ENCODE measurements around the gene APLN.

Gene APLN

DNA sequence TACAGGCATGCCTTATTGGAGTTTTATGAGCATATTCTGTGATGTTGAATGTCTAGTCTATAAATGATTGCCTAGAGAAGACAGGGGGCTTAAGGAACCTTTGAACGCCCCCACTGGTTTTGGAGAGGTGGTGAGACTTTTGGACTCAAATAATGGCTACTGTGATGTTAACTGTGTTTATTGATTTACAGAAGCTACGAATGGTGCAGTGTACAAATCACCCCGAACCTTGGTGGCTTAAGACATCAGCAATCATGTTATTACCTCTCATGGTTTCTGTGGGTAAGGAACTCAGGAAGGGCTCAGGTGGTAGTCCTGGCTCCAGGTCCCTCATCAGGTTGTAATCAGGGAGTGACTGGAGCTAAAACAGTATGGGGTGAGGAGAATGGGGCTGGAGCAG is 33.3 kb upstream of the APLN start:
- no peak for DNase-seq (ENCODE audit: extremely low read depth, low read depth)
- TF ChIP-seq CTCF (IDR thresholded peaks at IDR 0.05; ENCODE audit: low read depth, low read length): no peak

DNA sequence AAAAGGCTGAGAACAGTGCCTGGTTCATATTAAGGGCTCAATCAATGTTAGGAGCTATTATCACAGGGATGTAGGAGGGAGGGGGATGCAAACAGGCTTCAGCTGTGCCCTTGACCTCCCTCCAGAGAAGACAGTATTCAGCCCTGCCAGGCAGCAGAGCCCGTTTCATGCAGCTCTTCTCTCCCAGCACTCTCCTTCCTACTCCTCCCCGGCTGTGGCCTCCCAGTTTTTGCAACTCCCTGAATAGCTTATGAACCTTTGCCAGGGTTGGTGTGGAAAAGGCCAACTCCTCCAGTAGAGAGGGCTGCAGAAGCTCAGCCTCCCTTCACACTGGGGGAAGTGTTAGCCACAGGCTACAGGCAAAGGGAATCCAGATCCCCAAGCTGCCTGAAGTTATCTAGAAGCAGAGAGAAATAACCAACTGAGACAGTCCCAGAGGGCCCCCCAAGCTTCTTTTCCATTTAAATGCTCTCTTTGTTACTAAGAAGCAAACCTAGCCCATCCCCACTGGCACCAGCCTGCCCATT is 31.7 kb upstream of the APLN start:
- DNase-seq (ENCODE audit: extremely low read depth, low read depth): no peak

GRCh38 chrX:129682979-129683378 is 28.2 kb upstream of the APLN start:
- no peak for DNase-seq (ENCODE audit: extremely low read depth, low read depth)
- no peak for TF ChIP-seq CTCF (IDR thresholded peaks at IDR 0.05; ENCODE audit: low read depth, low read length)

More for the DNA sequence above, 31.7 kb upstream of the APLN start:
- TF ChIP-seq CTCF (IDR thresholded peaks at IDR 0.05; ENCODE audit: low read depth, low read length): no peak

DNA sequence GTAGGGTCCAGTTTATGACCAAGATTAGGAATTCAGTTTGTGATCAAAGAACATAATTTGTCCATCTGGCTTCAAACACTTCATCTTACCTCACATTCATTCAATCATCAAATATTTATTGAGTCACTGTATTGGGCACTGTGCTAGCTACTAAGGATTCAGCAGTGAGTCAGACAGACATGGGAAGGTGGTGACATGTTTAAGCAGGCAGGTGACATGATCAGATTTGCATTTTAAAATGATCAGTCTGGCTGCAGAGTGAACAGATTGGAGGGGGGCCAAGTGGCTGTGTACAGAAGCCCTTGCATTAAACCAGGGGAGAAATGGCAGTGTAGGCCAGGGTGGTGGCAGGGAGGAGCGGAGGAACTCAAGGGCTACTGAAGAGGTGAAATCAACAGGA is 25.1 kb upstream of the APLN start:
- DNase-seq (ENCODE audit: extremely low read depth, low read depth): no peak
- no peak for TF ChIP-seq CTCF (IDR thresholded peaks at IDR 0.05; ENCODE audit: low read depth, low read length)

DNA sequence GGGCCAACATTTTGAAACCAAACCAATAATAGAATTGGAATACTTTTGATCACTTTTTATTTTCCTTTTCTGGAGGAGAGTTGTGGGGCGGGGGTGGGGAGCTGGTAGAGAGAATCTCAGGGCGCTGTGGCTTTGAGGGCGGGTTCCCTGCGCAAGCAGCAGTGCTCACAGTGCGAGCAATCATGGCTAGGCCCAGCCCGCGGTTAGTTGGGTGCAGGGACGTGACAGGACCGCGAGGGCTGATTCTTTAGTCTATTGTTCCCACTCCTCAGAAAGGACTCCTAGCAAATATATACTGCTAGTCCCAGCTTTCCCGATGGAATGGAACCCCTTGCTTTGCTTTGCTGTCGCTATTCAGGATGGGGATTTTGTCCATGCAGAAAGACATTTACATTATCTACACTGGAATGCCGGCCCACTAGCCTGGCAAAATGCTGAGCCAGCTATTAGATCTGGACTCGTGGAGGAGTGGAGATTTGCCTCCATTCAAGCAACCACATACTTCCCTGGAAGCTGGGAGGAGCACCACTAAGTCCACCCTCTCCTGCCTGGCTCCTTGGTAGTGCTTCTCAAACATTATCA is 23.9 kb upstream of the APLN start:
- no peak for TF ChIP-seq CTCF (IDR thresholded peaks at IDR 0.05; ENCODE audit: low read depth, low read length)
- DNase-seq (ENCODE audit: extremely low read depth, low read depth): no peak

DNA sequence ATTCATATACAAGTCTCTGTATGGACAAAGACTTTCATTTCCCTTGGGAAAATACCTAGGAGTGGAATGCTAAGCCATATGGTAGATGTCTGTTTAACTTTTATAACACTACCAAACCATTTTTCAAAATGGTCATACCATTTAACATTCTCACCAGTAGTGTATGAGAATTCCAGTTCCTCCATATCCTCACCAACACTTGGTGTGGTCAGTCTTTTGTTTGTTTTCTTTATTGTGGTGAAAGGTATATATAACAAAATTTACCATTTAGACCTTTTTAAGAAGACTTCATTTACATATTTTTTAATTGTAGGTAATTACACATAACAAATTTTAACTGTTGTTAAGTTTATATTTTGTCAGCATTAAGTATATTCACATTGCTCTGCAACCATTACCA is 12.7 kb upstream of the APLN start:
- no peak for DNase-seq (ENCODE audit: extremely low read depth, low read depth)
- no peak for TF ChIP-seq CTCF (IDR thresholded peaks at IDR 0.05; ENCODE audit: low read depth, low read length)

DNA sequence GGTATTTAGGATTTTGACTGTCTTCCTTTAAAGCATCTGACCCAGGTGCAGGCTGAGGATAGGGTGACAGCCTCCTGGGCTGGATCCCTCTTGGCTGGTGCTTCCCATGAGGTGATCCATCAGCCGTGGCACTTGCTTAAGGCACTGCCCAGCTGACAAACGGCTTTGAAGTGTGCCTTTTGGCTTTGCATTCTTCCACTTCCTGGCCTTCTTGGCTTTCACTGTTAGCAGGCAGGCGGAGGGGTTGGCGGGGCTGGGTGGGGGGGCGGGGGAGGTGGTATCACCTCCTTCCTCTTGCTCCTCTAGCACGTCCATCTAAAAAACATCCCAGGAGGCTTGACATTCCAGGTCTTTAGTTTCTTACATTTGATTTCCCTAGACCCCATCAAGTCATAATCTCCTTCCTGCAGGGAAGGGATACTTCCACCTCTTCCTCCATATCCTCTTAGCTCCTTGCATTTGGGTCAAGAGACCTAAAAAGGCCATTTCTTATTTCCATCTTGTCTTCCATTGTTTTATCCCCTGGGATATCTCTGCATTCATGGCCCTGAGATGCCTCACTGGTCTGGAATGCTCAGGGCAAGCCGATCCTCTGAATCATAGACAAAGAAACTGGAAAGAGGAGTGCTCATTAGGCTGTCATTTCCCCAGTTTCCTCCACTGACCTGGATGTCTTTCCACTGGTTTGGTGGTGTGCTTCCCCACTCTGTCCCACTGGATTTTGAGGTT is 11.3 kb upstream of the APLN start:
- TF ChIP-seq CTCF (IDR thresholded peaks at IDR 0.05; ENCODE audit: low read depth, low read length): no peak
- DNase-seq (ENCODE audit: extremely low read depth, low read depth): no peak
